ENCODE results near the gene EPB41L2. TPM values are rescaled to one million over a fixed set of nuclear protein-coding genes. Genes with fewer than 3 reads are reported as not detected.

EPB41L2 gene
- total RNA-seq, 2 experiments from 2014 or later = 30.4 to 37.8 TPM

DNA sequence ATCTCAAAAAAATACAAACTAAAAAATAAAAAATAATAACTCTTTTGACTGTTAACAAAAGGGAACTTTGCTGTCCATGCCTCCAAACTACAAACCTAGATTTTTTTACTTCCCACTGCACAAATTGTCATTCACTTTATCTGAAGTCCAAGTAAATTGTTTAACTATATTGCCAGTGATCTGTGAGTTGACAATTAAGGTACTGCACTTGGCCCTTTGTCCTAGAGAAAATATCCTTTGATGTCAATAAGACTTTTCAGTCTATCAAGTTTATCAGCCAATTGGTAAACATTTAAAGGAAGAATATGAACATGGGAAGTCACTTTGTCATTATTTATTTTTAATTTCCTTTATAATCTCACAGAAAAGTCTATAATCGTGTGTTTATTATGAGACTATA, 19.3 kb upstream of the EPB41L2 start:
- H3K4me3 Mint-ChIP-seq = no peak overlapping the region
- H3K27ac Mint-ChIP-seq = no peak overlapping the region
- H3K4me1 Mint-ChIP-seq (ENCODE audit: low read depth) = no peaks in the 10 kb centered on the region
- POLR2A ChIA-PET = no interaction called here
- no peak for DNase-seq
- intact Hi-C loops (cut with micrococcal nuclease) = no loop called here
- H3K27me3 Mint-ChIP-seq = peaks cover 8% of the 10 kb centered on the region
- CTCF ChIA-PET = no interaction called here
- peaks cover 5% of the 10 kb centered on the region for H3K9me3 Mint-ChIP-seq
- H3K36me3 Mint-ChIP-seq = peaks cover 3% of the 10 kb centered on the region

GRCh38 chr6:131080084-131080483, 17.0 kb upstream of the EPB41L2 start:
- intact Hi-C loops (cut with micrococcal nuclease) = no loop called here
- Mint-ChIP-seq H3K36me3 (no peaks in the 10 kb centered on the region), H3K27ac (no peak overlapping the region), H3K4me3 (no peak overlapping the region), H3K9me3 (no peaks in the 10 kb centered on the region), H3K27me3 (peaks cover 5% of the 10 kb centered on the region), H3K4me1 (ENCODE audit: low read depth) (no peaks in the 10 kb centered on the region)
- no peak for DNase-seq
- ChIA-PET POLR2A (no interaction called here), CTCF (no interaction called here)

DNA sequence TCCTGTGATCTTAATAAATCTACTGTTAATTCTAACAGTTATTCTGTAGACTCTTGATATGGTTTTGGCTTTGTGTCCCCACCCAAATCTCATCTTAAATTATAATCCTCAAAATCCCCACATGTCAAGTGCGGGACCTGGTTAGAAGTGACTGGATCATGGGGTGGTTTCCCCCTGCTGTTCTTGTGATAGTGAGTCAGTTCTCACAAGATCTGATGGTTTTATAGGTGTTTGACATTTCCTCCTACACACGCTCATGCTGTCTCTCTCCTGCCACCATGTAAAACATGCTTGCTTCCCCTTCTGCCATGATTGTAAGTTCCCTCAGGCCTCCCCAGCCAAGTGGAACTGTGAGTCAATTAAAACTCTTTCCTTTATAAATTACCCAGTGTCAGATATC, 10.5 kb upstream of the EPB41L2 start:
- no peaks in the 10 kb centered on the region for H3K4me1 Mint-ChIP-seq (ENCODE audit: low read depth)
- ChIA-PET POLR2A (no interaction called here), CTCF (no interaction called here)
- no peak overlapping the region for H3K4me3 Mint-ChIP-seq
- intact Hi-C loops (cut with micrococcal nuclease) = no loop called here
- H3K27ac Mint-ChIP-seq = no peak overlapping the region
- peaks cover 5% of the 10 kb centered on the region for H3K27me3 Mint-ChIP-seq
- peaks cover 10% of the 10 kb centered on the region for H3K9me3 Mint-ChIP-seq
- peak; percentile 13 for DNase-seq
- no peaks in the 10 kb centered on the region for H3K36me3 Mint-ChIP-seq

GRCh38 chr6:131070061-131070460, 7.0 kb upstream of the EPB41L2 start:
- intact Hi-C loops (cut with micrococcal nuclease) = no loop called here
- H3K36me3 Mint-ChIP-seq = no peaks in the 10 kb centered on the region
- ChIA-PET POLR2A (no interaction called here), CTCF (no interaction called here)
- H3K27ac Mint-ChIP-seq = no peak overlapping the region
- peaks cover 10% of the 10 kb centered on the region for H3K9me3 Mint-ChIP-seq
- H3K27me3 Mint-ChIP-seq = no peaks in the 10 kb centered on the region
- H3K4me1 Mint-ChIP-seq (ENCODE audit: low read depth) = no peaks in the 10 kb centered on the region
- no peak for DNase-seq
- H3K4me3 Mint-ChIP-seq = no peak overlapping the region

DNA sequence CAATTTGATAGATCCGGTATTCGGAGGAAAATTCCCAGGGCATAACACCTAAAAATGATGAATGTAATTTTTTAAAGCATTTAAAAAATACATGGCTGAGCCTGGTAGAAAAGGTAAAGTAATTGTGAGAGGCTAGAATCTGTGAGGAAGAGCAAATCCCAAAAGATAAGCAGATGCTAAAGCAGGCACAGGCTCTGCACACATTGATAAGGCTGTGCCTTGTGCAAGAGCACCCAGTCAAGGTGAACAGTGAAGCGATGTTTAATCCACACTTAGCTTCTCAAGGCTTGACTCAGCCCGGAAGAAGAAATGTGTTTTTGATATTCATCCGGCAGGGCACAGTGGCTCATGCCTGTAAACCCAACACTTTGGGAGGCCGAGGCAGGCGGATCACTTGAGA, 5.1 kb upstream of the EPB41L2 start:
- intact Hi-C loops (cut with micrococcal nuclease) = loop anchor here (10.0 kb wide), 1 partner anchor 1747 kb away; the partner anchor contains the start of gene RPS12
- POLR2A ChIA-PET = no interaction called here
- peaks cover 5% of the 10 kb centered on the region for H3K9me3 Mint-ChIP-seq

GRCh38 chr6:131067521-131067920, 4.5 kb upstream of the EPB41L2 start:
- H3K36me3 Mint-ChIP-seq = no peaks in the 10 kb centered on the region
- POLR2A ChIA-PET = no interaction called here
- H3K4me1 Mint-ChIP-seq (ENCODE audit: low read depth) = peaks cover 4% of the 10 kb centered on the region
- H3K27ac Mint-ChIP-seq = no peak overlapping the region
- CTCF ChIA-PET = no interaction called here
- peaks cover 5% of the 10 kb centered on the region for H3K9me3 Mint-ChIP-seq
- no peak overlapping the region for H3K4me3 Mint-ChIP-seq
- intact Hi-C loops (cut with micrococcal nuclease) = loop anchor here (10.0 kb wide), 1 partner anchor 1747 kb away; the partner anchor contains the start of gene RPS12
- no peak for DNase-seq
- H3K27me3 Mint-ChIP-seq = no peaks in the 10 kb centered on the region

More for the DNA sequence above, 5.1 kb upstream of the EPB41L2 start:
- Mint-ChIP-seq H3K27me3 (no peaks in the 10 kb centered on the region), H3K4me3 (no peak overlapping the region), H3K4me1 (ENCODE audit: low read depth) (peaks cover 4% of the 10 kb centered on the region), H3K36me3 (no peaks in the 10 kb centered on the region), H3K27ac (no peak overlapping the region)
- CTCF ChIA-PET = no interaction called here
- DNase-seq = no peak

- H3K4me3 Mint-ChIP-seq = no peak overlapping the region
- POLR2A ChIA-PET = no interaction called here
- intact Hi-C loops (cut with micrococcal nuclease) = loop anchor here (10.0 kb wide), 1 partner anchor 1749 kb away; the partner anchor contains the start of gene RPS12
- peaks cover 19% of the 10 kb centered on the region for H3K4me1 Mint-ChIP-seq (ENCODE audit: low read depth)
- no peaks in the 10 kb centered on the region for H3K36me3 Mint-ChIP-seq
- no peak overlapping the region for H3K27ac Mint-ChIP-seq
- H3K9me3 Mint-ChIP-seq = peaks cover 5% of the 10 kb centered on the region
- DNase-seq = no peak
- H3K27me3 Mint-ChIP-seq = no peaks in the 10 kb centered on the region
- CTCF ChIA-PET = interaction anchor here (0.8 kb wide), 1 partner anchor 562 kb away, joined by 3 read pairs; the partner anchor contains the start of gene MED23
Observed at GRCh38 chr6:131065824-131066171, 2.8 kb upstream of the EPB41L2 start.

DNA sequence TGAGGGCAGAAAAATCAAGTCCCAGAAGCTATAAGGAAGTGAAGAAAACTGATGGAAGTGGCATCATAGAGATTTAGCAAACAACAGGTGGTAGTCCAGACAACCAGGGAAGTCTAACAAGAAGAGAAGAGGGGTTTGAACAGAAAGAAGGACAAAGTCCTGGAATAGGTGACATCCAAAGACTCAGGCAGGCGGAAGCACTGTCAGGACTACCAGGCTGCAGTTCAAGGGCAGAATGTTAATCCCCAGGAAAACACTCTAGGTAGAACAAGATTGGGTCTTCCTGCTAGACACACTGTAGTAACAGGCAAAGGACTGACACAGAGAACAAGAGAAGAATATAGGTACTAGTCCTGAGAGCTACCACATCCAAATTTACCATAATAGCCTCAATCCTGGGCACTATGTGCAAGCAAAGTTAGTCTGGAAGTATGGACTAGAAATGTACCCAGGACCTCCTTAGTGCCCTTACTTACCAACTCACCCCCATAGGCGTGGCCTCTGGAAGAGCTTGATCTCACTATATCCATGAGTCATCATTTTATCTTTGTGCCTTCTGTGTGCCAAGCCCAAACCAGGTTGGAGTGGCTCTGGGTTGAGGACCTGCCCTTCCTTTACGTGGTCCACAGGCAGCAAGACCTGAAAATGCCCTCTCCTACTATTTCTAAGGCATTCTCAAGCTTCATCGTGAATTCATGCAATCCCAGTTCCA, 2.2 kb upstream of the EPB41L2 start:
- H3K9me3 Mint-ChIP-seq = peaks cover 4% of the 10 kb centered on the region
- H3K27me3 Mint-ChIP-seq = no peaks in the 10 kb centered on the region
- no peaks in the 10 kb centered on the region for H3K36me3 Mint-ChIP-seq
- POLR2A ChIA-PET = no interaction called here
- DNase-seq = no peak
- CTCF ChIA-PET = interaction anchor here (0.8 to 1.3 kb wide), 2 partner anchors 469 to 563 kb away, joined by 3 to 4 read pairs; partner anchors contain the start of gene MED23
- no peak overlapping the region for H3K27ac Mint-ChIP-seq
- H3K4me3 Mint-ChIP-seq = no peak overlapping the region
- intact Hi-C loops (cut with micrococcal nuclease) = loop anchor here (10.0 kb wide), 1 partner anchor 1750 kb away; the partner anchor contains the start of gene RPS12
- H3K4me1 Mint-ChIP-seq (ENCODE audit: low read depth) = peaks cover 24% of the 10 kb centered on the region

DNA sequence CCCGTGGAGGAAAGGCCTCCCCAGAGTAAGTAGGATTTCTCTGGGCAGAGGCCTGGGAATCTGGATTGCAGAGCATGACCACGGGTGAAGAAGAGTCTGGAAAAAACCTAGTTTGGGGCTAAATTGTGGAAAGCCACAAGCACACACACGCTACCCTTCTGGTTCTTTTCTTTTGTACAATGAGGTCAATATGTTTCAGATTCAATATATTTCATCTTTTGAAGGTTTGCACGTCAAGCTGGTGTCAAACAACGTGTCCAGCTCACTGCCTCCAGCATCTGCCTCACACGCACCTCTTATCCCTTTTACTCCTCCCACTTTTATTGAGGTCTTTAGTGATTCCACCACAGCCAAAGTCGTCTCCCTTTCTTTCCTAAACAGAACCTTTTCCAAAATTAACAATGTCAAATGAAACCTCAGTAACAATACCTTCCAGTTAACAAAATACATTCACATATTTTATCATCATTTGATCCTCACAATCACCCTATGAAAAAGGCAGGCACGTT, 773 bp upstream of the EPB41L2 start:
- peak overlapping the region; percentile 18 for H3K4me3 Mint-ChIP-seq
- peaks cover 27% of the 10 kb centered on the region for H3K4me1 Mint-ChIP-seq (ENCODE audit: low read depth)
- H3K27ac Mint-ChIP-seq = no peak overlapping the region

DNA sequence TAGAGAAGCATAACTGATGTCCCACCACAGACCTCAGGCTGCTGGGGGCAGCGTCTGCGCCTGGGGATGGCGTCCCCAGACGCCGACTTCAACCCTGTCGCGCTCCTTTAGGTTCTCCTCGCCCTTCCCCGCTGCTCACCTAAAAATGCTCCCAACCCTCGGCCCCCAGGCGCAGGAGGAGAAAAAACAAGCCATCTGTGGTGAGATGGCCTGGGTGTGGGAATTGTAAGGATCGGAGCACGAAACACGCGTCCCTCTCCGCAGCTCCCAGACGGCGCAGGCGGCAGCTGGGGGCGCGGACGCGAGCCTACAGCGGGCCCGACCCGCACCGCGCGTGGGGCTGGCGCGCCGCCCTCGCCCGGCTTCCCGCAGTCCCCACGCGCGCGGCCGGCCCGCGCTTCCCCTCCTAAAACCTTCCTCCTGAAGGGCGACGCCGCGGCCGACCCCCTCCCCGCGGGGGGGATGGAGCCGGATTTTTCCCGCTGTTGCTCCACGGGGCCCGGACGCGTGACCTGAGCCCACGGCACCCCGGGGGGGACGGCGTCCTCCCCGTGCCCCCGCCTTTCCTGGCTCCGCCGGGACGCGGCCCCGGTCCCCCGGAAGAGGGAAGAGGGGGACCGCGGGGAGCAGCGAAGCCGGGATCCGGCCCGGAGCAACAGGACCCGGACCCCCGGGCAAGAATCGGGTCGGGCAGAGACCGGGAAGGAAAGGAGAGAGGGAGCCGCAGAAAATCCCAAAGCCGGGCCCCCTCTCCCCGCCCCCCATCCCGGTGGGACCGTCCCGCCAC, 611 bp downstream of the EPB41L2 start:
- H3K27me3 Mint-ChIP-seq = no peaks in the 10 kb centered on the region
- peak; percentile 22 for DNase-seq
- H3K36me3 Mint-ChIP-seq = no peaks in the 10 kb centered on the region
- ChIA-PET POLR2A (interaction anchor here (0.5 kb wide), 1 partner anchor 127 kb away, joined by 3 read pairs; no protein-coding TSS in a partner anchor), CTCF (interaction anchor here (0.6 to 1.9 kb wide), 2 partner anchors 54 to 94 kb away, joined by 3 to 6 read pairs; no protein-coding TSS in a partner anchor)
- intact Hi-C loops (cut with micrococcal nuclease) = loop anchor here (1.0 to 10.0 kb wide), 5 partner anchors 73 to 1752 kb away; partner anchors contain the start of genes AKAP7, MED23 and RPS12
- H3K9me3 Mint-ChIP-seq = no peaks in the 10 kb centered on the region
- H3K27ac Mint-ChIP-seq = no peak overlapping the region
- peak overlapping the region; percentile 80 for H3K4me3 Mint-ChIP-seq
- H3K4me1 Mint-ChIP-seq (ENCODE audit: low read depth) = peaks cover 27% of the 10 kb centered on the region

More for the DNA sequence above, 773 bp upstream of the EPB41L2 start:
- Mint-ChIP-seq H3K9me3 (no peaks in the 10 kb centered on the region), H3K27me3 (no peaks in the 10 kb centered on the region), H3K36me3 (no peaks in the 10 kb centered on the region)
- peak; percentile 13 for DNase-seq
- POLR2A ChIA-PET = no interaction called here
- CTCF ChIA-PET = interaction anchor here (1.3 kb wide), 1 partner anchor 470 kb away, joined by 4 read pairs; no protein-coding TSS in a partner anchor
- intact Hi-C loops (cut with micrococcal nuclease) = loop anchor here (1.0 to 10.0 kb wide), 5 partner anchors 71 to 1751 kb away; partner anchors contain the start of genes AKAP7, MED23 and RPS12

- no peak for DNase-seq
- Mint-ChIP-seq H3K9me3 (peaks cover 3% of the 10 kb centered on the region), H3K4me1 (ENCODE audit: low read depth) (peaks cover 27% of the 10 kb centered on the region), H3K27ac (no peak overlapping the region), H3K27me3 (no peaks in the 10 kb centered on the region), H3K36me3 (no peaks in the 10 kb centered on the region), H3K4me3 (peak overlapping the region; percentile 76)
- ChIA-PET CTCF (interaction anchor here (0.6 to 1.9 kb wide), 3 partner anchors 23 to 93 kb away, joined by 3 to 6 read pairs (median 3); no protein-coding TSS in a partner anchor), POLR2A (no interaction called here)
- intact Hi-C loops (cut with micrococcal nuclease) = loop anchor here (2.0 to 10.0 kb wide), 4 partner anchors 136 to 1753 kb away; partner anchors contain the start of genes MED23 and RPS12
Observed at GRCh38 chr6:131061751-131062119, 1.3 kb downstream of the EPB41L2 start.
